22Rv1 (cell line): ENCODE results near the gene EPS8L2.

ENCODE experiments used
- H3K27ac ChIP-seq: fragments of 450-650 bp; 2 replicates; pipeline ENCODE4 v1.5.1; 2017
- CTCF ChIP-seq: fragments of 450-650 bp; IDR thresholded peaks from 2 replicates; pipeline ENCODE4 v1.5.1; 2017; ENCODE audit warnings: mild to moderate bottlenecking
- ZFX ChIP-seq: fragments of 450-650 bp; IDR thresholded peaks from 2 replicates; pipeline ENCODE4 v1.6.1; 2017; ENCODE audit warnings: antibody characterized with exemption, borderline replicate concordance

EPS8L2 gene

GRCh38 chr11:693887-694562, 12.0 kb upstream of the EPS8L2 start:
- peak overlapping the region; percentile 97 for H3K27ac ChIP-seq

GRCh38 chr11:694563-695287, 11.3 kb upstream of the EPS8L2 start, which contains the start of gene DEAF1:
DEAF1 (minus strand) TSS chr11:695222; CDS start chr11:695047, 175 bp downstream.
- TF ChIP-seq ZFX (no peak), CTCF (no peak)
- peak within 1 kb of the TSS; percentile 97 for H3K27ac ChIP-seq

More at GRCh38 chr11:693887-694562, 12.0 kb upstream of the EPS8L2 start:
- TF ChIP-seq ZFX (no peak), CTCF (no peak)

GRCh38 chr11:695288-695537, 10.8 kb upstream of the EPS8L2 start:
- H3K27ac ChIP-seq: peak overlapping the region; percentile 97
- TF ChIP-seq ZFX: no peak
- TF ChIP-seq CTCF: no peak

GRCh38 chr11:695538-696248, 10.3 kb upstream of the EPS8L2 start, which contains the start of gene TMEM80:
TMEM80 (plus strand) TSS chr11:695816; CDS start chr11:695828, 12 bp downstream.
- TF ChIP-seq ZFX (no peak), CTCF (no peak)

GRCh38 chr11:696955-697491, 9.0 kb upstream of the EPS8L2 start:
- peak overlapping the region; percentile 97 for H3K27ac ChIP-seq
- TF ChIP-seq CTCF: no peak
- TF ChIP-seq ZFX: no peak

More at GRCh38 chr11:695538-696248, 10.3 kb upstream of the EPS8L2 start, which contains the start of gene TMEM80:
- H3K27ac ChIP-seq: peak within 1 kb of the TSS; percentile 97

- TF ChIP-seq ZFX: no peak
- TF ChIP-seq CTCF: no peak
- H3K27ac ChIP-seq: peak overlapping the region; percentile 97; the same call in 1 of the 2 replicates
These were observed 8.2 kb upstream of the EPS8L2 start for GRCh38 chr11:697811-698311.
